Stimulated activated effector memory CD8-positive, alpha-beta T cell treated with anti-CD3 and anti-CD28 coated beads, Interleukin-12 subunit alpha, Interleukin-12 subunit beta, amount 100 ng/mL, for 72 hours (primary cell): Measurements from ENCODE around the gene MLPH.

Experiments
- ATAC-seq: fragments of 150-1000 bp; cut with Tn5 transposase; 2 replicates; pipeline ENCODE4 v1.10.0; 2021
- DNase-seq, 2 donors: peaks; one replicate each; pipeline ENCODE4 v3.0.0; 2021 to 2022; ENCODE audit warnings: low spot score in 2 of 2
- H3K27ac Mint-ChIP-seq: one replicate; pipeline ENCODE4 v1.8.0; 2022; ENCODE audit warnings: mild to moderate bottlenecking, mixed read lengths
- H3K36me3 Mint-ChIP-seq: one replicate; pipeline ENCODE4 v1.8.0; 2022; ENCODE audit warnings: mild to moderate bottlenecking, mixed read lengths
- H3K4me1 Mint-ChIP-seq: one replicate; pipeline ENCODE4 v1.8.0; 2022; ENCODE audit warnings: mixed read lengths
- H3K4me3 Mint-ChIP-seq: one replicate; pipeline ENCODE4 v1.8.0; 2022; ENCODE audit warnings: mild to moderate bottlenecking, mixed read lengths
- H3K9me3 Mint-ChIP-seq: one replicate; pipeline ENCODE4 v1.8.0; 2022; ENCODE audit warnings: mixed read lengths

MLPH gene

GRCh38 chr2:237496428-237496827 is 9.4 kb downstream of the MLPH start:
- peaks cover 7% of the 10 kb centered on the region for H3K4me1 Mint-ChIP-seq
- no peaks in the 10 kb centered on the region for H3K36me3 Mint-ChIP-seq
- no peak overlapping the region for H3K27ac Mint-ChIP-seq

GRCh38 chr2:237497009-237497837 is 10.2 kb downstream of the MLPH start:
- Mint-ChIP-seq H3K36me3 (no peaks in the 10 kb centered on the region), H3K4me1 (peaks cover 7% of the 10 kb centered on the region), H3K4me3 (no peak overlapping the region), H3K27ac (no peak overlapping the region), H3K9me3 (no peaks in the 10 kb centered on the region)
- ATAC-seq, result no peak
- no peak for DNase-seq

More at GRCh38 chr2:237496428-237496827, 9.4 kb downstream of the MLPH start:
- no peak for DNase-seq
- Mint-ChIP-seq H3K4me3 (no peak overlapping the region), H3K9me3 (no peaks in the 10 kb centered on the region)
- ATAC-seq, result no peak

- Mint-ChIP-seq H3K4me3 (no peak overlapping the region), H3K36me3 (no peaks in the 10 kb centered on the region), H3K9me3 (no peaks in the 10 kb centered on the region), H3K27ac (no peak overlapping the region), H3K4me1 (peaks cover 7% of the 10 kb centered on the region)
- ATAC-seq, result no peak
- DNase-seq, result no peak
These were observed 10.8 kb downstream of the MLPH start for GRCh38 chr2:237497838-237498186.

GRCh38 chr2:237498341-237498740 is 11.3 kb downstream of the MLPH start:
- Mint-ChIP-seq H3K9me3 (no peaks in the 10 kb centered on the region), H3K4me1 (peaks cover 7% of the 10 kb centered on the region)

GRCh38 chr2:237500681-237501424 is 13.8 kb downstream of the MLPH start:
- Mint-ChIP-seq H3K9me3 (no peaks in the 10 kb centered on the region), H3K4me3 (no peak overlapping the region), H3K4me1 (peaks cover 7% of the 10 kb centered on the region), H3K27ac (no peak overlapping the region), H3K36me3 (no peaks in the 10 kb centered on the region)
- DNase-seq, result no peak
- peak; percentile 50 for ATAC-seq

More at GRCh38 chr2:237498341-237498740, 11.3 kb downstream of the MLPH start:
- ATAC-seq (no peak), DNase-seq (no peak)
- Mint-ChIP-seq H3K4me3 (no peak overlapping the region), H3K36me3 (no peaks in the 10 kb centered on the region), H3K27ac (no peak overlapping the region)

- H3K27ac Mint-ChIP-seq, result no peak overlapping the region
- DNase-seq, result no peak
- H3K36me3 Mint-ChIP-seq, result no peaks in the 10 kb centered on the region
- no peak for ATAC-seq
- H3K4me3 Mint-ChIP-seq, result no peak overlapping the region
- H3K4me1 Mint-ChIP-seq, result peaks cover 7% of the 10 kb centered on the region
- H3K9me3 Mint-ChIP-seq, result no peaks in the 10 kb centered on the region
These were observed 15.0 kb downstream of the MLPH start for GRCh38 chr2:237501892-237502513.

- ATAC-seq (no peak), DNase-seq (no peak)
- Mint-ChIP-seq H3K9me3 (no peaks in the 10 kb centered on the region), H3K4me3 (no peak overlapping the region), H3K27ac (no peak overlapping the region), H3K4me1 (peaks cover 7% of the 10 kb centered on the region), H3K36me3 (no peaks in the 10 kb centered on the region)
These were observed 16.1 kb downstream of the MLPH start for GRCh38 chr2:237503201-237503600.

- no peaks in the 10 kb centered on the region for H3K9me3 Mint-ChIP-seq
- no peak overlapping the region for H3K4me3 Mint-ChIP-seq
- ATAC-seq (no peak), DNase-seq (no peak)
- no peak overlapping the region for H3K27ac Mint-ChIP-seq
- no peaks in the 10 kb centered on the region for H3K36me3 Mint-ChIP-seq
- H3K4me1 Mint-ChIP-seq, result peaks cover 7% of the 10 kb centered on the region
These were observed 18.3 kb downstream of the MLPH start for GRCh38 chr2:237505188-237505939.

GRCh38 chr2:237507512-237507911 is 20.5 kb downstream of the MLPH start:
- no peak overlapping the region for H3K4me3 Mint-ChIP-seq
- H3K4me1 Mint-ChIP-seq, result no peaks in the 10 kb centered on the region
- no peak for ATAC-seq
- H3K9me3 Mint-ChIP-seq, result no peaks in the 10 kb centered on the region
- DNase-seq, result no peak
- no peak overlapping the region for H3K27ac Mint-ChIP-seq
- no peaks in the 10 kb centered on the region for H3K36me3 Mint-ChIP-seq

- Mint-ChIP-seq H3K27ac (no peak overlapping the region), H3K4me3 (no peak overlapping the region), H3K9me3 (no peaks in the 10 kb centered on the region), H3K36me3 (no peaks in the 10 kb centered on the region), H3K4me1 (no peaks in the 10 kb centered on the region)
- DNase-seq (no peak), ATAC-seq (no peak)
These were observed 21.3 kb downstream of the MLPH start for GRCh38 chr2:237508361-237508760.

- no peak overlapping the region for H3K4me3 Mint-ChIP-seq
- H3K36me3 Mint-ChIP-seq, result no peaks in the 10 kb centered on the region
- H3K27ac Mint-ChIP-seq, result no peak overlapping the region
- ATAC-seq, result no peak
- no peaks in the 10 kb centered on the region for H3K9me3 Mint-ChIP-seq
- DNase-seq, result no peak
- H3K4me1 Mint-ChIP-seq, result no peaks in the 10 kb centered on the region
These were observed 22.1 kb downstream of the MLPH start for GRCh38 chr2:237509151-237509550.

GRCh38 chr2:237509905-237510304 is 22.9 kb downstream of the MLPH start:
- Mint-ChIP-seq H3K36me3 (no peaks in the 10 kb centered on the region), H3K27ac (no peak overlapping the region), H3K4me3 (no peak overlapping the region), H3K9me3 (no peaks in the 10 kb centered on the region), H3K4me1 (no peaks in the 10 kb centered on the region)
- no peak for DNase-seq
- ATAC-seq, result no peak

- no peak for DNase-seq
- Mint-ChIP-seq H3K36me3 (no peaks in the 10 kb centered on the region), H3K4me1 (no peaks in the 10 kb centered on the region), H3K9me3 (no peaks in the 10 kb centered on the region), H3K4me3 (no peak overlapping the region), H3K27ac (no peak overlapping the region)
- ATAC-seq, result no peak
These were observed 23.6 kb downstream of the MLPH start for GRCh38 chr2:237510502-237511217.

- DNase-seq, result no peak
- H3K36me3 Mint-ChIP-seq, result no peaks in the 10 kb centered on the region
- H3K27ac Mint-ChIP-seq, result no peak overlapping the region
- H3K9me3 Mint-ChIP-seq, result no peaks in the 10 kb centered on the region
- no peaks in the 10 kb centered on the region for H3K4me1 Mint-ChIP-seq
- ATAC-seq, result no peak
- no peak overlapping the region for H3K4me3 Mint-ChIP-seq
These were observed 24.4 kb downstream of the MLPH start for GRCh38 chr2:237511433-237511832.
